ENCODE data around the gene KBTBD4.

- TF ChIP-seq, protein P1, sequence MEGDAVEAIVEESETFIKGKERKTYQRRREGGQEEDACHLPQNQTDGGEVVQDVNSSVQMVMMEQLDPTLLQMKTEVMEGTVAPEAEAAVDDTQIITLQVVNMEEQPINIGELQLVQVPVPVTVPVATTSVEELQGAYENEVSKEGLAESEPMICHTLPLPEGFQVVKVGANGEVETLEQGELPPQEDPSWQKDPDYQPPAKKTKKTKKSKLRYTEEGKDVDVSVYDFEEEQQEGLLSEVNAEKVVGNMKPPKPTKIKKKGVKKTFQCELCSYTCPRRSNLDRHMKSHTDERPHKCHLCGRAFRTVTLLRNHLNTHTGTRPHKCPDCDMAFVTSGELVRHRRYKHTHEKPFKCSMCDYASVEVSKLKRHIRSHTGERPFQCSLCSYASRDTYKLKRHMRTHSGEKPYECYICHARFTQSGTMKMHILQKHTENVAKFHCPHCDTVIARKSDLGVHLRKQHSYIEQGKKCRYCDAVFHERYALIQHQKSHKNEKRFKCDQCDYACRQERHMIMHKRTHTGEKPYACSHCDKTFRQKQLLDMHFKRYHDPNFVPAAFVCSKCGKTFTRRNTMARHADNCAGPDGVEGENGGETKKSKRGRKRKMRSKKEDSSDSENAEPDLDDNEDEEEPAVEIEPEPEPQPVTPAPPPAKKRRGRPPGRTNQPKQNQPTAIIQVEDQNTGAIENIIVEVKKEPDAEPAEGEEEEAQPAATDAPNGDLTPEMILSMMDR (IDR thresholded peaks at IDR 0.05) = no peak
- no peak for TF ChIP-seq EZH2 (IDR thresholded peaks at IDR 0.05; ENCODE audit: borderline replicate concordance, insufficient read depth, low read depth, low read length, poor library complexity, severe bottlenecking)
Observed at GRCh38 chr11:47533690-47534151, 45.0 kb downstream of the KBTBD4 start.

Data from B cell (primary cell).